ENCODE measurements around the gene THYN1. TPM values are rescaled to one million over a fixed set of nuclear protein-coding genes. Genes with fewer than 3 reads are reported as not detected.

The THYN1 gene
- total and polyA plus RNA-seq, 2 of the 13 experiments (the other 11 are each of a cell fraction or from before 2014, with no cell fraction given) = 36.1 to 87.6 TPM

DNA sequence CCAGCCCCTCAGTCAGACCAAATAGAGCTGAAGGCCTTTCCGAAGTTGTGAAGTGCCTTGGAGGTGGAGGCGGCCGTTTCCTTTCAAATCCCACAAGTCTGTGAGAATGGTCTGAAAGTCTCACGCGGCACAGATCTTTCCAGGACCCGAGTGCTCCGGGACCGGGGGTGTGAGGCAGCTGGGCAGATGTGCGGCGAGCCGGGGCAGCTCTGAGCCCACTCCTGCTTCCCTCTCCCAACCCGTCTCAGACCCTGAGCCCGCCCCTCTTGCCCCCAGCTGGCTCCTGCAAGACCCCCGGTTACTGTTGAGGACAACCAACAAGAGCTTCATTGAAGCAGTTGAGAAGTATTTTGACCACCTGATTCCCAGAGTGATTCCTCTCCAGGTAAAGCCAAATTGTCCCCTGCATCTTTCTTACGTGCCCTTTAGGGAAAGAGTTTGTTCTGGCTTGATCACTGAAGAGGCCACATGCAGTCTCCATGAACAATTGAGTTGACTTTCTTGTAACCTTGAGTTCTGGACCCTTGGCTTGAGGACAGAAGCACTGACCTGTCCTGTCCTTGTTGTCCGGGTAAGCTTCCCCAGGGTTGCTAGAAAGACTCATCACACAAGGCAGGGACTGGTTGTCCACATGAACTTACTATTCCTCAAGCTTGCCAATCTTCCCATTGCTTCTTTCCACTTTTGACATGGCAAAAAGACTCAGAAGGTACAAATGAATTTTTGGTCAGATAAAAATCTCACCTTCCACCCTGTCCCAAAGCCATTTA lies 30.5 kb upstream of the THYN1 start (continued):
- TF ChIP-seq, protein P1, sequence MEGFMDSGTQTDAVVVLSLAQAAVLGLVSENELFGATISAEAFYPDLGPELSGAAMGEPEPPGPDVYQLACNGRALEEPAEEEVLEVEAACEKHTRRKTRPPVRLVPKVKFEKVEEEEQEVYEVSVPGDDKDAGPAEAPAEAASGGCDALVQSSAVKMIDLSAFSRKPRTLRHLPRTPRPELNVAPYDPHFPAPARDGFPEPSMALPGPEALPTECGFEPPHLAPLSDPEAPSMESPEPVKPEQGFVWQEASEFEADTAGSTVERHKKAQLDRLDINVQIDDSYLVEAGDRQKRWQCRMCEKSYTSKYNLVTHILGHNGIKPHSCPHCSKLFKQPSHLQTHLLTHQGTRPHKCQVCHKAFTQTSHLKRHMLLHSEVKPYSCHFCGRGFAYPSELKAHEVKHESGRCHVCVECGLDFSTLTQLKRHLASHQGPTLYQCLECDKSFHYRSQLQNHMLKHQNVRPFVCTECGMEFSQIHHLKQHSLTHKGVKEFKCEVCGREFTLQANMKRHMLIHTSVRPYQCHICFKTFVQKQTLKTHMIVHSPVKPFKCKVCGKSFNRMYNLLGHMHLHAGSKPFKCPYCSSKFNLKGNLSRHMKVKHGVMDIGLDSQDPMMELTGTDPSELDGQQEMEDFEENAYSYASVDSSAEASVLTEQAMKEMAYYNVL (CRISPR knock-in tag; IDR thresholded peaks at IDR 0.05; ENCODE audit: borderline replicate concordance) = no peak
- TF ChIP-seq ZBTB7B (CRISPR knock-in tag; IDR thresholded peaks at IDR 0.05) (no peak), ZNF350 (CRISPR knock-in tag; IDR thresholded peaks at IDR 0.05; ENCODE audit: borderline replicate concordance, low read depth) (no peak)

DNA sequence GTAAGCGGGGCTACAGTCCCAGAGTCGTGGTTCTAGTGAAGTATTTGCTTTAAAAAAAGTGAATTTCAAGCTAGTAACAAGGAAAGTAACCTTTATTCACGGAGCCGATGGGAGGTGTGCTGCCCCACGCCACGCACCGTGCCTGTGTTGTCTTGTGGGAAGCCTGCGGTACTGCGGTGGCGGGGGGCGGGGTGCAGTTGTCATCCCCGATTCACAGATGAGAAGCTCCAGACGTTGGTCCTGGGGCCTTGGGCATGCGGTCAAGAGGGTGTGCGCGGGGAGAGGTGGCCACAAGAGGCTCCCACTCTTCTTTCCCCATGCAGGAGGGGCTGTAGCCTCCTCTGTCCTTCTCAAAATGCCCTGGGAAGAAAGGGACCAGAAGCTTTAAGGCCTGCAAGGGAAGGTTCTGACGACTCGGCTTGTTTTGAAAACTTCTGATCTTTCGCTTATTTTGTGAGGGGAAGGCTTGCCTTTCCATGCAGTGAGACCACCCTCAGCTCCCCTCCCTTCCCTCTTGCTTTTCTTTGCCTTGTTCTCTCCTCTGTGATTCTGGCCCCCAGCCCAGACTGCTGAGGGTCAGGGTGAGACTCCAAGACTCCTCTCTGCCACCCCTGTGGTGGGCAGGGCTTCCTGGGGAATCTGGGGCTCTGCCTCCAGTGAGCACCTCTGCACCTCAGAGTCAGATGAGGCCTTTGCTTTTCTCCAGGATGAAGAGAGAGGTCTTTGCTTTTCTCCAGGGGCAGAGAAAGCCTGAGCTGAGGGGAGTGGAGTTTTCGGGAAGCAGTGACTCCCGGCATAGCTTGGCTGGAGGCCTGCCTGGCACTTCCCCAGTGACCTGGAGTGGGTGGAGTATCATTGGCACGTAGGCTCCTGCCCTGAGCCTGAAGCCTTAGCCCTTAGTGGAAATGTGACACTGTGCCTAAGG lies 29.2 kb upstream of the THYN1 start:
- no peak overlapping the region for H3K27ac ChIP-seq (ENCODE audit: extremely low read length, insufficient read depth, low read length)
- H3K4me1 ChIP-seq (ENCODE audit: insufficient read depth, low read length) = no peaks in the 10 kb centered on the region
- H3K9me3 ChIP-seq (ENCODE audit: low read length) = no peaks in the 10 kb centered on the region
- WGBS (ENCODE audit: low lambda C conversion rate) = 43% methylated on average over 22 of the region's 22 CpGs
- peaks cover 3 to 46% of the 10 kb centered on the region in 2 experiments; a peak in 4 of 5 replicates for H3K27me3 ChIP-seq (ENCODE audit: control insufficient read depth in 1 of 2, insufficient read depth in 2 of 2, low read length in 2 of 2)
- intact Hi-C loops (cut with micrococcal nuclease; ENCODE audit: unreplicated experiment) (no loop called here), in situ Hi-C loops (cut with HindIII; ENCODE audit: extremely low pct_ligation_motif_present, low pct_unique_long_range_greater_than_20kb) (no loop called here)
- ATAC-seq = no peak
- no peak overlapping the region for H2AFZ ChIP-seq (ENCODE audit: low read length)
- no peak overlapping the region for H3K9ac ChIP-seq (ENCODE audit: insufficient read depth, low read depth, low read length)
- no peak for FAIRE-seq
- H3K4me2 ChIP-seq (ENCODE audit: low read depth, low read length) = no peak overlapping the region
- no peak for DNase-seq (ENCODE audit: low spot score)
- BruUV-seq (replicated peaks) = no TSS peak
- no peaks in the 10 kb centered on the region for H3K79me2 ChIP-seq (ENCODE audit: insufficient read depth, low read length)
- H3K4me3 ChIP-seq (replicated peaks in 1 of 3; ENCODE audit: insufficient read depth in 1 of 3, low read depth in 2 of 3, low read length in 3 of 3) = no peak overlapping the region
- H4K20me1 ChIP-seq (ENCODE audit: insufficient read depth, low read length) = no peaks in the 10 kb centered on the region
- ChIA-PET CTCF (ENCODE audit: low intra/inter-chr PET ratio, low total read pairs) (no interaction called here), POLR2A (no interaction called here)
- no peaks in the 10 kb centered on the region for H3K36me3 ChIP-seq (replicated peaks in 1 of 2; ENCODE audit: control insufficient read depth in 1 of 2, insufficient read depth in 2 of 2, low read length in 2 of 2)
- no peak for TF ChIP-seq ZZZ3 (CRISPR knock-in tag; IDR thresholded peaks at IDR 0.05; ENCODE audit: borderline replicate concordance)
- TF ChIP-seq, protein P2, sequence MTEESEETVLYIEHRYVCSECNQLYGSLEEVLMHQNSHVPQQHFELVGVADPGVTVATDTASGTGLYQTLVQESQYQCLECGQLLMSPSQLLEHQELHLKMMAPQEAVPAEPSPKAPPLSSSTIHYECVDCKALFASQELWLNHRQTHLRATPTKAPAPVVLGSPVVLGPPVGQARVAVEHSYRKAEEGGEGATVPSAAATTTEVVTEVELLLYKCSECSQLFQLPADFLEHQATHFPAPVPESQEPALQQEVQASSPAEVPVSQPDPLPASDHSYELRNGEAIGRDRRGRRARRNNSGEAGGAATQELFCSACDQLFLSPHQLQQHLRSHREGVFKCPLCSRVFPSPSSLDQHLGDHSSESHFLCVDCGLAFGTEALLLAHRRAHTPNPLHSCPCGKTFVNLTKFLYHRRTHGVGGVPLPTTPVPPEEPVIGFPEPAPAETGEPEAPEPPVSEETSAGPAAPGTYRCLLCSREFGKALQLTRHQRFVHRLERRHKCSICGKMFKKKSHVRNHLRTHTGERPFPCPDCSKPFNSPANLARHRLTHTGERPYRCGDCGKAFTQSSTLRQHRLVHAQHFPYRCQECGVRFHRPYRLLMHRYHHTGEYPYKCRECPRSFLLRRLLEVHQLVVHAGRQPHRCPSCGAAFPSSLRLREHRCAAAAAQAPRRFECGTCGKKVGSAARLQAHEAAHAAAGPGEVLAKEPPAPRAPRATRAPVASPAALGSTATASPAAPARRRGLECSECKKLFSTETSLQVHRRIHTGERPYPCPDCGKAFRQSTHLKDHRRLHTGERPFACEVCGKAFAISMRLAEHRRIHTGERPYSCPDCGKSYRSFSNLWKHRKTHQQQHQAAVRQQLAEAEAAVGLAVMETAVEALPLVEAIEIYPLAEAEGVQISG (CRISPR knock-in tag; IDR thresholded peaks at IDR 0.05) = no peak
- no peak for TF ChIP-seq ZNF468 (CRISPR knock-in tag; IDR thresholded peaks at IDR 0.05)
- TF ChIP-seq, protein P3, sequence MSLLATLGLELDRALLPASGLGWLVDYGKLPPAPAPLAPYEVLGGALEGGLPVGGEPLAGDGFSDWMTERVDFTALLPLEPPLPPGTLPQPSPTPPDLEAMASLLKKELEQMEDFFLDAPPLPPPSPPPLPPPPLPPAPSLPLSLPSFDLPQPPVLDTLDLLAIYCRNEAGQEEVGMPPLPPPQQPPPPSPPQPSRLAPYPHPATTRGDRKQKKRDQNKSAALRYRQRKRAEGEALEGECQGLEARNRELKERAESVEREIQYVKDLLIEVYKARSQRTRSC (CRISPR knock-in tag; IDR thresholded peaks at IDR 0.05; ENCODE audit: low read depth) = no peak
- TF ChIP-seq HNF4A (CRISPR knock-in tag; IDR thresholded peaks at IDR 0.05) = no peak
- TF ChIP-seq, protein P4, sequence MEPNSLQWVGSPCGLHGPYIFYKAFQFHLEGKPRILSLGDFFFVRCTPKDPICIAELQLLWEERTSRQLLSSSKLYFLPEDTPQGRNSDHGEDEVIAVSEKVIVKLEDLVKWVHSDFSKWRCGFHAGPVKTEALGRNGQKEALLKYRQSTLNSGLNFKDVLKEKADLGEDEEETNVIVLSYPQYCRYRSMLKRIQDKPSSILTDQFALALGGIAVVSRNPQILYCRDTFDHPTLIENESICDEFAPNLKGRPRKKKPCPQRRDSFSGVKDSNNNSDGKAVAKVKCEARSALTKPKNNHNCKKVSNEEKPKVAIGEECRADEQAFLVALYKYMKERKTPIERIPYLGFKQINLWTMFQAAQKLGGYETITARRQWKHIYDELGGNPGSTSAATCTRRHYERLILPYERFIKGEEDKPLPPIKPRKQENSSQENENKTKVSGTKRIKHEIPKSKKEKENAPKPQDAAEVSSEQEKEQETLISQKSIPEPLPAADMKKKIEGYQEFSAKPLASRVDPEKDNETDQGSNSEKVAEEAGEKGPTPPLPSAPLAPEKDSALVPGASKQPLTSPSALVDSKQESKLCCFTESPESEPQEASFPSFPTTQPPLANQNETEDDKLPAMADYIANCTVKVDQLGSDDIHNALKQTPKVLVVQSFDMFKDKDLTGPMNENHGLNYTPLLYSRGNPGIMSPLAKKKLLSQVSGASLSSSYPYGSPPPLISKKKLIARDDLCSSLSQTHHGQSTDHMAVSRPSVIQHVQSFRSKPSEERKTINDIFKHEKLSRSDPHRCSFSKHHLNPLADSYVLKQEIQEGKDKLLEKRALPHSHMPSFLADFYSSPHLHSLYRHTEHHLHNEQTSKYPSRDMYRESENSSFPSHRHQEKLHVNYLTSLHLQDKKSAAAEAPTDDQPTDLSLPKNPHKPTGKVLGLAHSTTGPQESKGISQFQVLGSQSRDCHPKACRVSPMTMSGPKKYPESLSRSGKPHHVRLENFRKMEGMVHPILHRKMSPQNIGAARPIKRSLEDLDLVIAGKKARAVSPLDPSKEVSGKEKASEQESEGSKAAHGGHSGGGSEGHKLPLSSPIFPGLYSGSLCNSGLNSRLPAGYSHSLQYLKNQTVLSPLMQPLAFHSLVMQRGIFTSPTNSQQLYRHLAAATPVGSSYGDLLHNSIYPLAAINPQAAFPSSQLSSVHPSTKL (CRISPR knock-in tag; IDR thresholded peaks at IDR 0.05) = no peak
- no peak for TF ChIP-seq ZNF510 (CRISPR knock-in tag; IDR thresholded peaks at IDR 0.05; ENCODE audit: low read depth)
